Transverse colon (tissue), 4 donors: Measurements from ENCODE around the gene CAMK2D. TPM values are rescaled to one million over a fixed set of nuclear protein-coding genes. Genes with fewer than 3 reads are reported as not detected.

Experiments used
- DNase-seq: peaks from one replicate; pipeline ENCODE4 v3.0.0-alpha.2; 2019
- H3K27ac ChIP-seq, 4 donors: fragments of 200-600 bp; sonication (generic); 2 replicates each; pipeline ENCODE4 v1.5.1; 2016 to 2018; ENCODE audit warnings: inconsistent platforms in 4 of 4
- H3K27me3 ChIP-seq: fragments of 200-600 bp; sonication (generic); 2 replicates; pipeline ENCODE4 v1.5.1; 2017; ENCODE audit warnings: inconsistent platforms
- H3K36me3 ChIP-seq, 4 donors: fragments of 200-600 bp; sonication (generic); 2 replicates each; pipeline ENCODE4 v1.5.1; 2017 to 2019; ENCODE audit warnings: inconsistent platforms in 4 of 4
- H3K4me1 ChIP-seq, 4 donors: fragments of 200-600 bp; sonication (generic); 2 replicates each; pipeline ENCODE4 v1.5.1; 2017 to 2020; ENCODE audit warnings: inconsistent platforms in 4 of 4
- H3K4me3 ChIP-seq, 4 donors: fragments of 200-600 bp; sonication (generic); 1 replicate in 1 of 4; 2 replicates in 3 of 4; pipeline versions ENCODE4 v1.5.1 to v1.6.1; 2017 to 2019; ENCODE audit warnings: inconsistent platforms in 4 of 4
- H3K9me3 ChIP-seq, 2 donors: fragments of 200-600 bp; sonication (generic); 2 replicates each; pipeline ENCODE4 v1.5.1; 2017 to 2019; ENCODE audit warnings: inconsistent platforms in 2 of 2
- CTCF ChIP-seq, 5 experiments: fragments of 200-600 bp in 3 of 5; fragments of 450-650 bp in 2 of 5; sonication (generic) in 3 of 5; IDR thresholded peaks; 1 replicate in 2 of 5; 2 replicates in 3 of 5; pipeline ENCODE4 v1.5.1; 2016 to 2017; ENCODE audit warnings: antibody characterized with exemption in 5 of 5, inconsistent platforms in 3 of 5, mild to moderate bottlenecking in 2 of 5, moderate library complexity in 1 of 5
- EP300 ChIP-seq: sonication (generic); formaldehyde crosslinking; IDR thresholded peaks from one replicate; pipeline ENCODE4 v1.6.1; 2017; ENCODE audit warnings: antibody characterized with exemption, low read depth
- POLR2A ChIP-seq: fragments of 450-650 bp; IDR thresholded peaks from one replicate; pipeline ENCODE4 v1.6.1; 2016; ENCODE audit warnings: antibody characterized with exemption, mild to moderate bottlenecking, moderate library complexity
- POLR2AphosphoS5 ChIP-seq, 3 donors: sonication (generic); formaldehyde crosslinking; IDR thresholded peaks; one replicate each; pipeline ENCODE4 v1.6.1; 2016; ENCODE audit warnings: antibody characterized with exemption in 3 of 3
- WGBS, 2 donors: methylation state at CpG; one replicate each; pipeline ENCODE4 v1.1.5; 2018; ENCODE audit warnings: low coverage in 1 of 2; 5-methylcytosine and 5-hydroxymethylcytosine counted together
- in situ Hi-C, 4 donors: fragments of 200-750 bp; cut with MboI; loops; one replicate each; pipeline versions ENCODE4 v1.15.0 to v1.15.1; 2017; ENCODE audit warnings: low sequenced_read_pairs in 3 of 4, low pct_ligation_motif_present in 1 of 4, low pct_unique_long_range_greater_than_20kb in 1 of 4
- intact Hi-C: fragments of 100-400 bp; cut with DNase I; formaldehyde crosslinking; loops from one replicate; pipeline ENCODE4 v1.15.1; 2023; ENCODE audit warnings: low total_unique reads
- total RNA-seq, 4 donors: library from RNA; depleted of rRNA; stranded (reverse); fragments of >200 nt; gene quantifications; one replicate each; pipeline ENCODE4 v1.1.0, GENCODE V29; 2016

CAMK2D gene
- total RNA-seq, 4 donors from 2014 or later = 54.5 to 107 (median 84.7) TPM

GRCh38 chr4:113776679-113777078 lies 15.1 kb upstream of the CAMK2D start:
- WGBS, 2 donors = 85 to 92% methylated on average over 4 to 11 of the region's 11 CpGs
- TF ChIP-seq POLR2AphosphoS5 (IDR thresholded peaks at IDR 0.05) (no peak), CTCF (IDR thresholded peaks at IDR 0.05) (no peak), EP300 (no peak), POLR2A (no peak)
- in situ Hi-C loops = loop anchor here in 3 of 4 donors (25.0 kb wide), 3 partner anchors 286 to 611 kb away; no protein-coding TSS in a partner anchor
- H3K4me1 ChIP-seq = no peaks in the 10 kb centered on the region
- H3K9me3 ChIP-seq = no peaks in the 10 kb centered on the region
- intact Hi-C loops = no loop called here
- no peaks in the 10 kb centered on the region for H3K36me3 ChIP-seq
- no peak overlapping the region for H3K4me3 ChIP-seq
- H3K27me3 ChIP-seq = no peaks in the 10 kb centered on the region
- DNase-seq = no peak
- no peak overlapping the region for H3K27ac ChIP-seq

GRCh38 chr4:113776016-113776415 lies 14.5 kb upstream of the CAMK2D start:
- no peak overlapping the region for H3K27ac ChIP-seq
- H3K36me3 ChIP-seq = no peaks in the 10 kb centered on the region
- intact Hi-C loops = no loop called here
- no peak overlapping the region for H3K4me3 ChIP-seq
- TF ChIP-seq CTCF (IDR thresholded peaks at IDR 0.05) (no peak), POLR2AphosphoS5 (IDR thresholded peaks at IDR 0.05) (no peak)
- H3K4me1 ChIP-seq = no peaks in the 10 kb centered on the region
- in situ Hi-C loops = loop anchor here in 3 of 4 donors (25.0 kb wide), 3 partner anchors 286 to 611 kb away; no protein-coding TSS in a partner anchor
- 69 to 77% methylated on average over 3 to 4 of the region's 4 CpGs for WGBS, 2 donors
- no peaks in the 10 kb centered on the region for H3K27me3 ChIP-seq
- DNase-seq = no peak
- H3K9me3 ChIP-seq = no peaks in the 10 kb centered on the region

- no peak for TF ChIP-seq POLR2AphosphoS5 (IDR thresholded peaks at IDR 0.05)
- no peak for TF ChIP-seq POLR2A
- TF ChIP-seq CTCF (IDR thresholded peaks at IDR 0.05) = no peak
- TF ChIP-seq EP300 = no peak
- no peaks in the 10 kb centered on the region for H3K36me3 ChIP-seq
- DNase-seq = no peak
- H3K27ac ChIP-seq = no peak overlapping the region
- H3K4me3 ChIP-seq = no peak overlapping the region
- in situ Hi-C loops (loop anchor here in 3 of 4 donors (25.0 kb wide), 2 partner anchors 211 to 386 kb away; no protein-coding TSS in a partner anchor), intact Hi-C loops (no loop called here)
- H3K4me1 ChIP-seq = no peaks in the 10 kb centered on the region
- H3K9me3 ChIP-seq = no peaks in the 10 kb centered on the region
- H3K27me3 ChIP-seq = no peaks in the 10 kb centered on the region
- WGBS, 2 donors = 64 to 74% methylated on average over 3 of the region's 3 CpGs
These were observed 12.2 kb upstream of the CAMK2D start for GRCh38 chr4:113773756-113774155.

- TF ChIP-seq POLR2AphosphoS5 (IDR thresholded peaks at IDR 0.05) (no peak), POLR2A (no peak), EP300 (no peak)
- intact Hi-C loops = no loop called here
- Histone ChIP-seq H3K9me3 (no peaks in the 10 kb centered on the region), H3K27ac (no peak overlapping the region), H3K27me3 (no peaks in the 10 kb centered on the region), H3K4me1 (no peaks in the 10 kb centered on the region), H3K4me3 (no peak overlapping the region), H3K36me3 (no peaks in the 10 kb centered on the region)
- in situ Hi-C loops = loop anchor here in 3 of 4 donors (25.0 kb wide), 2 partner anchors 211 to 386 kb away; no protein-coding TSS in a partner anchor
- DNase-seq = no peak
- WGBS, 2 donors = 77% methylated on average over 14 of the region's 14 CpGs; no CpG with 5 or more reads in 1 of the 2 donors
These were observed 11.5 kb upstream of the CAMK2D start for GRCh38 chr4:113773014-113773413.

GRCh38 chr4:113772319-113772718 lies 10.8 kb upstream of the CAMK2D start:
- WGBS, 2 donors = 98% methylated on average over 12 of the region's 22 CpGs; no CpG with 5 or more reads in 1 of the 2 donors
- Histone ChIP-seq H3K27me3 (no peaks in the 10 kb centered on the region), H3K4me3 (no peak overlapping the region), H3K4me1 (no peaks in the 10 kb centered on the region), H3K27ac (no peak overlapping the region), H3K36me3 (no peaks in the 10 kb centered on the region), H3K9me3 (no peaks in the 10 kb centered on the region)
- TF ChIP-seq EP300 = no peak
- TF ChIP-seq CTCF (IDR thresholded peaks at IDR 0.05) = no peak
- no peak for TF ChIP-seq POLR2A
- TF ChIP-seq POLR2AphosphoS5 (IDR thresholded peaks at IDR 0.05) = no peak
- in situ Hi-C loops = loop anchor here in 3 of 4 donors (25.0 kb wide), 2 partner anchors 210 to 385 kb away; no protein-coding TSS in a partner anchor
- DNase-seq = no peak
- intact Hi-C loops = no loop called here
